HepG2 (cell line): ENCODE results near the gene MRRF. TPM values are rescaled to one million over a fixed set of nuclear protein-coding genes. Genes with fewer than 3 reads are reported as not detected.

Experiments
- CHD4 ChIP-seq: fragments of 200-600 bp; sonication (generic); IDR thresholded peaks from 2 replicates; pipeline ENCODE4 v1.7.0; 2017; ENCODE audit warnings: mild to moderate bottlenecking, low read length, borderline replicate concordance
- EP300 ChIP-seq, 3 experiments: sonication (generic) in 1 of 3; formaldehyde crosslinking in 1 of 3; IDR thresholded peaks; 2 replicates each; pipeline versions ENCODE4 v1.5.1 to v1.6.1; 2011 to 2020; ENCODE audit warnings: low read depth in 2 of 3, low read length in 2 of 3, borderline replicate concordance in 1 of 3, improper control_type of control experiment in 1 of 3, mild to moderate bottlenecking in 1 of 3, missing genetic modification reagents in 1 of 3, moderate library complexity in 1 of 3
- ETV5 ChIP-seq: IDR thresholded peaks from 2 replicates; pipeline ENCODE4 v1.6.1; 2018; ENCODE audit warnings: missing biosample characterization, missing genetic modification reagents, inconsistent platforms, borderline replicate concordance
- FOXK2 ChIP-seq: fragments of 450-650 bp; IDR thresholded peaks from 2 replicates; pipeline ENCODE4 v1.6.1; 2016
- GFI1 ChIP-seq: sonication (generic); formaldehyde crosslinking; IDR thresholded peaks from 2 replicates; pipeline ENCODE4 v1.5.0; 2020; ENCODE audit warnings: missing genetic modification reagents, mild to moderate bottlenecking, borderline replicate concordance
- IRX3 ChIP-seq: sonication (generic); formaldehyde crosslinking; IDR thresholded peaks from 2 replicates; pipeline ENCODE4 v1.8.1; 2023; ENCODE audit warnings: mild to moderate bottlenecking, low read depth, missing genetic modification reagents, borderline replicate concordance
- ISX ChIP-seq: sonication (generic); formaldehyde crosslinking; conservative IDR thresholded peaks from 2 replicates; pipeline ENCODE4 v1.5.0; 2020; ENCODE audit warnings: missing genetic modification reagents
- KDM2A ChIP-seq: sonication (generic); formaldehyde crosslinking; IDR thresholded peaks from 2 replicates; pipeline ENCODE4 v1.4.0; 2020; ENCODE audit warnings: low read depth, missing genetic modification reagents, borderline replicate concordance
- KDM3A ChIP-seq: IDR thresholded peaks from 2 replicates; pipeline ENCODE4 v1.6.1; 2018; ENCODE audit warnings: low read depth, missing compliant biosample characterization
- KLF13 ChIP-seq: sonication (generic); formaldehyde crosslinking; IDR thresholded peaks from 2 replicates; pipeline ENCODE4 v1.4.0; 2020; ENCODE audit warnings: mild to moderate bottlenecking, missing genetic modification reagents
- KLF16 ChIP-seq, 2 experiments: sonication (generic) in 1 of 2; formaldehyde crosslinking in 1 of 2; IDR thresholded peaks; 2 replicates each; pipeline versions ENCODE4 v1.6.1 to v1.8.0; 2016 to 2023; ENCODE audit warnings: missing genetic modification reagents in 2 of 2, missing compliant biosample characterization in 1 of 2
- MTA3 ChIP-seq: sonication (generic); formaldehyde crosslinking; IDR thresholded peaks from 2 replicates; pipeline ENCODE4 v1.4.0; 2020; ENCODE audit warnings: missing genetic modification reagents
- NBN ChIP-seq: fragments of 450-650 bp; conservative IDR thresholded peaks from 2 replicates; pipeline ENCODE4 v1.6.1; 2017
- NFE2L1 ChIP-seq: sonication (generic); formaldehyde crosslinking; IDR thresholded peaks from 2 replicates; pipeline ENCODE4 v1.4.0; 2020; ENCODE audit warnings: missing genetic modification reagents, mild to moderate bottlenecking, borderline replicate concordance
- RFX3 ChIP-seq: IDR thresholded peaks from 2 replicates; pipeline ENCODE4 v1.6.1; 2016; ENCODE audit warnings: missing biosample characterization, missing genetic modification reagents
- SMARCC2 ChIP-seq: fragments of 450-650 bp; IDR thresholded peaks from 2 replicates; pipeline ENCODE4 v1.6.1; 2017; ENCODE audit warnings: antibody characterized with exemption, mild to moderate bottlenecking
- SRSF1 ChIP-seq: fragments of 200-400 bp; formaldehyde crosslinking; optimal IDR thresholded peaks from 2 replicates; pipeline ENCODE3; 2017; ENCODE audit warnings: mild to moderate bottlenecking, low read depth, low read length, moderate library complexity
- SRY ChIP-seq: sonication (generic); formaldehyde crosslinking; IDR thresholded peaks from 2 replicates; pipeline ENCODE4 v1.8.0; 2022; ENCODE audit warnings: mild to moderate bottlenecking, missing genetic modification reagents
- THAP11 ChIP-seq: IDR thresholded peaks from 2 replicates; pipeline ENCODE4 v1.6.1; 2016; ENCODE audit warnings: missing biosample characterization, missing genetic modification reagents
- U2AF1 ChIP-seq: fragments of 200-400 bp; formaldehyde crosslinking; optimal IDR thresholded peaks from 2 replicates; pipeline ENCODE3; 2017; ENCODE audit warnings: mild to moderate bottlenecking, low read depth, low read length
- ZBTB42 ChIP-seq: sonication (generic); formaldehyde crosslinking; IDR thresholded peaks from 2 replicates; pipeline ENCODE4 v1.5.0; 2020; ENCODE audit warnings: mild to moderate bottlenecking, missing genetic modification reagents
- ZC3H4 ChIP-seq: sonication (generic); formaldehyde crosslinking; IDR thresholded peaks from 2 replicates; pipeline ENCODE4 v1.4.0; 2020; ENCODE audit warnings: missing genetic modification reagents, borderline replicate concordance
- ZFP36 ChIP-seq: fragments of 150-350 bp; IDR thresholded peaks from 2 replicates; pipeline ENCODE4 v1.6.1; 2018; ENCODE audit warnings: borderline replicate concordance, low read length, low read depth; ENCODE audit not compliant: partially characterized antibody
- ZFP90 ChIP-seq: sonication (generic); formaldehyde crosslinking; IDR thresholded peaks from 2 replicates; pipeline ENCODE4 v1.8.0; 2022; ENCODE audit warnings: missing genetic modification reagents, mild to moderate bottlenecking, inconsistent platforms, borderline replicate concordance
- ZKSCAN5 ChIP-seq: sonication (generic); formaldehyde crosslinking; IDR thresholded peaks from 2 replicates; pipeline ENCODE4 v1.5.1; 2020; ENCODE audit warnings: mild to moderate bottlenecking, missing genetic modification reagents
- ZNF230 ChIP-seq: sonication (generic); formaldehyde crosslinking; IDR thresholded peaks from 2 replicates; pipeline ENCODE4 v1.4.0; 2020; ENCODE audit warnings: mild to moderate bottlenecking, missing genetic modification reagents
- ZNF280B ChIP-seq: sonication (generic); formaldehyde crosslinking; IDR thresholded peaks from 2 replicates; pipeline ENCODE4 v1.5.0; 2020; ENCODE audit warnings: missing genetic modification reagents, mild to moderate bottlenecking, borderline replicate concordance
- ZNF333 ChIP-seq: sonication (generic); formaldehyde crosslinking; IDR thresholded peaks from 2 replicates; pipeline ENCODE4 v1.4.0; 2020; ENCODE audit warnings: mild to moderate bottlenecking, missing genetic modification reagents, borderline replicate concordance
- polyA plus RNA-seq, 8 experiments: library from polyadenylated mRNA; depleted of rRNA in 3 of 8; stranded (reverse) in 7 of 8; unstranded in 1 of 8; fragments of >200 nt; fragmentation: Illumina TruSeq in 4 of 8; extraction: Trizol in 4 of 8; gene quantifications; 2 replicates each; pipeline versions ENCODE4 v1.2.1 to v1.2.3, GENCODE V29; 2011 to 2016; ENCODE audit warnings: low read depth in 4 of 8, missing spikeins in 1 of 8, mixed read lengths in 1 of 8; ENCODE audit not compliant: insufficient read depth in 1 of 8
- total RNA-seq, 5 experiments: library from RNA; depleted of rRNA; stranded (reverse); fragments of >200 nt; fragmentation: Illumina TruSeq; extraction: Trizol; gene quantifications; 2 replicates each; pipeline ENCODE4 v1.2.3, GENCODE V29; 2016; ENCODE audit warnings: low read depth in 1 of 5

Gene MRRF
- total and polyA plus RNA-seq, 2 of the 13 experiments (the other 11 are each of a cell fraction or from before 2014, with no cell fraction given) = 37.3 to 44.3 TPM

DNA sequence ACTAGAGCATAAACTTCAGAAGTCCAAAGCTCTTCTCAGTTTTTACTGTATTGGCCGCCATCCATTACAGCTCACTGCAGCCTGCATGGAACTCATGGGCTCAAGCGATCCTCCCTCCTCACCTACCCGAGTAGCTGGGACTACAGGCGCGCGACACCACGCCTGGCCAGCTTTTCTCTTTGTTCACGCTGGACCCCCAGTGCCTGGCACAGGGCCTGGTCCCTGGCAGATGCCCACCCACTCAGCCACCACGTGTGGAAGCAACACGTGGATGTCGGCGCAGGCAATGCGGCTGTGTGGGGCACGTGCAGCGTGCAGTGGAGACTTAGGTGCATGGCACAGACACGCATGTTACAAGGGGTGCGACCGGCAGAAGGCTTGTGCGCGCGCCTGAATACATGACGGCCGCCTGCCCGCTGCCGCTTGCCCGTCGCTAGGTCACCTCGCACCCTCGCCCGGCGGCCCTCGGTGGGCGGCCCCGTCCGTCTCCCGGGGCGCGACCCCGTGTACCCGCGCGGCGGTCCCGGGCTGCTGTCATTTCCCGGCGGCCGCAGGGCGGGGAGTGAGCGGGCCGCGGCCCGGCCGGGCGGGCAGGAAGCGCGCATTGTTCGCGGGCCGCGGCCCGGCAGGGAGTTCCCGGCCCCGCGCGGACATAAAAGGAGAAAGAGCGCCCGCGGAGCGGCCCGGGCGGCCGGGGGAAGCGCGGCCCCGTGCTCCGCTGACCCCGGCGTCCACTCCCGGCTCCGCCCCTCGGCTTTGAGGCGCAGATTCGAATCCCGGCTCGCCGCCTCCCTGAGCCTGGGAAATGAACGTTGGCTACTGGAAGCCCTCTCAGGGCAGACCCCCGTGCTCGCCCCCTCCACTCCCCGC is 82.0 kb downstream of the MRRF start (continued):
- no peak for TF ChIP-seq EP300 (IDR thresholded peaks at IDR 0.05; ENCODE audit: low read depth in 2 of 2, low read length in 2 of 2)
- peak; percentile 34; the same call in 1 of the 2 replicates for TF ChIP-seq EP300 (CRISPR knock-in tag; IDR thresholded peaks at IDR 0.05; ENCODE audit: borderline replicate concordance)
- no peak for TF ChIP-seq KLF13 (CRISPR knock-in tag)
- no peak for TF ChIP-seq NFE2L1 (CRISPR knock-in tag)
- TF ChIP-seq ZC3H4 (CRISPR knock-in tag) = no peak
- no peak for TF ChIP-seq ZNF280B (CRISPR knock-in tag)
- no peak for TF ChIP-seq ZBTB42
- no peak for TF ChIP-seq ZNF333 (CRISPR knock-in tag)
- no peak for TF ChIP-seq ZFP90
- peak; percentile 52; the same call in 1 of the 2 replicates for TF ChIP-seq KDM2A
- TF ChIP-seq RFX3 = no peak
- TF ChIP-seq ETV5 = 0 out of 2 replicates have a peak, but pooled peaks have one; percentile 16
- TF ChIP-seq SRY (CRISPR knock-in tag) = 0 out of 2 replicates have a peak, but pooled peaks have one; percentile 46
- peak; percentile 72; the same call in 1 of the 2 replicates for TF ChIP-seq IRX3 (CRISPR knock-in tag)
- no peak for TF ChIP-seq NBN
- no peak for TF ChIP-seq KLF16 (CRISPR knock-in tag; IDR thresholded peaks at IDR 0.05)
- no peak for TF ChIP-seq CHD4
- TF ChIP-seq GFI1 (CRISPR knock-in tag) = no peak
- no peak for TF ChIP-seq U2AF1
- no peak for TF ChIP-seq MTA3 (CRISPR knock-in tag)
- no peak for TF ChIP-seq ISX (CRISPR knock-in tag)
- TF ChIP-seq ZFP36 = no peak
- no peak for TF ChIP-seq ZNF230
- peak; percentile 48 for TF ChIP-seq SRSF1
- TF ChIP-seq ZKSCAN5 (CRISPR knock-in tag) = no peak
- no peak for TF ChIP-seq SMARCC2
- TF ChIP-seq KDM3A = 0 out of 2 replicates have a peak, but pooled peaks have one; percentile 18
- TF ChIP-seq THAP11 (CRISPR knock-in tag) = peak; percentile 29; the same call in 1 of the 2 replicates
- TF ChIP-seq FOXK2 = no peak
